ENCODE data around the gene TANGO2. TPM values are rescaled to one million over a fixed set of nuclear protein-coding genes. Genes with fewer than 3 reads are reported as not detected.

TANGO2 gene
- total and polyA plus RNA-seq, 9 of the 15 experiments (the other 6 are each of a cell fraction or from before 2014, with no cell fraction given), result 15.5 to 94.9 (median 70.1) TPM

DNA sequence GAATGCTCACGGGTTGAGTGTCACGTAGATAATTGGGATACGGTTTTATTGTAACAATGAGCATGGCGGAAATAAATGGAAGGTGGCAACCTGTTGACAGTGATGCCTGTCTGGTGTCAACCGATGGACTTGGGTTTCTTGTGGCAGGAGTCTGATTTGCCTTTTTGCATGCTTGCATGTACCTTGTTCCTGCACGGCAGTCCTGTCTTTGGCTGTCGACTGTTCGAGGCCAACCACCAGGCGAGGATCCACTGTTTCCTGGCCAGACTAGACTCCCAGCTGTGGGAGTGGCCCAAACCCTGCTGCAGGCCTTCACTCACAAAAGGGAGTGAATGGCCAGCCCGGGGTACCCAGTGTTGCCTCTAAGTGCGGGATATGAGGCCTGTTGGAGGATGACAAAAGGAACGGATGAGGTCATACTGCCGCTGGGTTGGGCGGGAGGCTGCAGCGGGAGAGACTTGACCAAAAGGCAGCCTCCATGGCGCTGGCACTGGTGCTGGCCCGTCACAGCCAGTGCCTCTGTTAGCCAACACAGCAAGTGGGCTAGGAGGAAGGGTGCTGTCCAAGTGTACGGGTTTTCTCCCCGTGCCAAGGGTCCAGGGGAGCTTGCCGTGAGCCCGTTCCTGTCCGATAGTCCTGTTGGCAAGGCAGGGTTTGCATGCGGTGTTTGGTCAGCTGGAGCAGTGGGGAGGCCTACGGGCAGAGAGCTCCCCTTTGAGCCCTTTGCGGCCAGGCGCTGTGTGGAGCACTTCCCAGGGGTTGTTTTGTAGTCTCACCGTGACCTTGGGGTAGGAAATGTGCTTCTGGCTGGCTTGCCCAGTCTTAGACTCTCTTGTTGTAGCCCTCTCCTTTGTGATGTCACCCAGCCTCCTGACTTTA, 60.1 kb downstream of the TANGO2 start (continued):
- no peak for TF ChIP-seq ZNF398 (CRISPR knock-in tag; IDR thresholded peaks at IDR 0.05)
- peak; percentile 21; the same call in 1 of the 2 replicates for TF ChIP-seq KLF13 (tag; IDR thresholded peaks at IDR 0.05; ENCODE audit: borderline replicate concordance, low read depth)
- TF ChIP-seq FOXK1 (CRISPR knock-in tag; IDR thresholded peaks at IDR 0.05; ENCODE audit: borderline replicate concordance), result no peak
- peak; percentile 1; the same call in 1 of the 2 replicates for TF ChIP-seq ZNF165 (CRISPR knock-in tag; IDR thresholded peaks at IDR 0.05; ENCODE audit: borderline replicate concordance)
- TF ChIP-seq, protein P1, sequence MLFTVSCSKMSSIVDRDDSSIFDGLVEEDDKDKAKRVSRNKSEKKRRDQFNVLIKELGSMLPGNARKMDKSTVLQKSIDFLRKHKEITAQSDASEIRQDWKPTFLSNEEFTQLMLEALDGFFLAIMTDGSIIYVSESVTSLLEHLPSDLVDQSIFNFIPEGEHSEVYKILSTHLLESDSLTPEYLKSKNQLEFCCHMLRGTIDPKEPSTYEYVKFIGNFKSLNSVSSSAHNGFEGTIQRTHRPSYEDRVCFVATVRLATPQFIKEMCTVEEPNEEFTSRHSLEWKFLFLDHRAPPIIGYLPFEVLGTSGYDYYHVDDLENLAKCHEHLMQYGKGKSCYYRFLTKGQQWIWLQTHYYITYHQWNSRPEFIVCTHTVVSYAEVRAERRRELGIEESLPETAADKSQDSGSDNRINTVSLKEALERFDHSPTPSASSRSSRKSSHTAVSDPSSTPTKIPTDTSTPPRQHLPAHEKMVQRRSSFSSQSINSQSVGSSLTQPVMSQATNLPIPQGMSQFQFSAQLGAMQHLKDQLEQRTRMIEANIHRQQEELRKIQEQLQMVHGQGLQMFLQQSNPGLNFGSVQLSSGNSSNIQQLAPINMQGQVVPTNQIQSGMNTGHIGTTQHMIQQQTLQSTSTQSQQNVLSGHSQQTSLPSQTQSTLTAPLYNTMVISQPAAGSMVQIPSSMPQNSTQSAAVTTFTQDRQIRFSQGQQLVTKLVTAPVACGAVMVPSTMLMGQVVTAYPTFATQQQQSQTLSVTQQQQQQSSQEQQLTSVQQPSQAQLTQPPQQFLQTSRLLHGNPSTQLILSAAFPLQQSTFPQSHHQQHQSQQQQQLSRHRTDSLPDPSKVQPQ (CRISPR knock-in tag; IDR thresholded peaks at IDR 0.05; ENCODE audit: borderline replicate concordance), result peak; percentile 73; the same call in 1 of the 2 replicates
- TF ChIP-seq, protein P2, sequence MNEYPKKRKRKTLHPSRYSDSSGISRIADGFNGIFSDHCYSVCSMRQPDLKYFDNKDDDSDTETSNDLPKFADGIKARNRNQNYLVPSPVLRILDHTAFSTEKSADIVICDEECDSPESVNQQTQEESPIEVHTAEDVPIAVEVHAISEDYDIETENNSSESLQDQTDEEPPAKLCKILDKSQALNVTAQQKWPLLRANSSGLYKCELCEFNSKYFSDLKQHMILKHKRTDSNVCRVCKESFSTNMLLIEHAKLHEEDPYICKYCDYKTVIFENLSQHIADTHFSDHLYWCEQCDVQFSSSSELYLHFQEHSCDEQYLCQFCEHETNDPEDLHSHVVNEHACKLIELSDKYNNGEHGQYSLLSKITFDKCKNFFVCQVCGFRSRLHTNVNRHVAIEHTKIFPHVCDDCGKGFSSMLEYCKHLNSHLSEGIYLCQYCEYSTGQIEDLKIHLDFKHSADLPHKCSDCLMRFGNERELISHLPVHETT (CRISPR knock-in tag; conservative IDR thresholded peaks at IDR 0.05 in 1 of 2, IDR thresholded peaks at IDR 0.05 in 1 of 2), result no peak
- no peak for TF ChIP-seq XRCC3 (IDR thresholded peaks at IDR 0.05)
- no peak for TF ChIP-seq E2F8 (IDR thresholded peaks at IDR 0.05; ENCODE audit: low read depth, partially characterized antibody)
- 0 out of 2 replicates have a peak, but pooled peaks have one; percentile 15 for TF ChIP-seq NFXL1 (CRISPR knock-in tag; IDR thresholded peaks at IDR 0.05)
- no peak for TF ChIP-seq MBD1 (CRISPR knock-in tag; IDR thresholded peaks at IDR 0.05)
- peak; percentile 34; the same call in 1 of the 2 replicates for TF ChIP-seq GTF2F1 (IDR thresholded peaks at IDR 0.05; ENCODE audit: low read depth, low read length)

Measured in K562 (cell line).